Muscle layer of colon (tissue), 2 donors: ENCODE data around the gene TCFL5.

Experiments
- H3K27ac ChIP-seq: one replicate; pipeline ENCODE4 v1.7.0; 2013; ENCODE audit warnings: low read depth, mild to moderate bottlenecking, low read length, moderate library complexity
- H3K27me3 ChIP-seq, 2 donors: one replicate each; pipeline ENCODE4 v1.7.0; 2013; ENCODE audit warnings: low read length in 2 of 2, mild to moderate bottlenecking in 2 of 2; ENCODE audit not compliant: insufficient read depth in 2 of 2, control insufficient read depth in 1 of 2
- H3K36me3 ChIP-seq: one replicate; pipeline ENCODE4 v1.7.0; 2013; ENCODE audit warnings: mild to moderate bottlenecking, low read length; ENCODE audit not compliant: insufficient read depth
- H3K4me1 ChIP-seq: one replicate; pipeline ENCODE4 v1.7.0; 2013; ENCODE audit warnings: mild to moderate bottlenecking, low read length; ENCODE audit not compliant: insufficient read depth
- H3K4me3 ChIP-seq, 2 donors: one replicate each; pipeline ENCODE4 v1.7.0; 2013; ENCODE audit warnings: low read length in 2 of 2, low read depth in 1 of 2, mild to moderate bottlenecking in 1 of 2, moderate library complexity in 1 of 2
- H3K9ac ChIP-seq: one replicate; pipeline ENCODE4 v1.7.0; 2013; ENCODE audit warnings: low read length
- H3K9me3 ChIP-seq: one replicate; pipeline ENCODE4 v1.7.0; 2013; ENCODE audit warnings: mild to moderate bottlenecking, low read length
- donor health status: abdominal sarcoma.
- donor health status: Adenocarcinoma of cecum.

TCFL5 gene

DNA sequence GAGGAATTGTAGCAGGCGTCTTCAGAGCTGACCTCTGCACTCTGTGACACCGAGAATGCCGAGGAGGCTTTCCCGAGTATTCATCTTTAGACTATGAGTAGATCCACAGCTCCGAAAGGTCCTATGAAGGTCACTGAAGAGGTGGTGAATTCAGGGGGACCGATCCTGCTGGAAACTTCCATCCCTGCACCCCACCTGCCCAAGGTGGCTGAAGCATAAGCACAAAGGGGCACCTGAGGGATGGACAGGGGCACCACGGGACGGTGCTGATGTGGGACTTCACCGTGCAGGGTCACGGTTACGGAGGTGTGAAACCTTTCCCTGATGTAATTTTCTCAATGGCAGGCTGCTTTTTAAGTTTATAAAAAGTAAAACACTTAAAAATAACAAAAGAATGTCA lies 40.3 kb upstream of the TCFL5 start:
- no peaks in the 10 kb centered on the region for H3K27me3 ChIP-seq
- no peak overlapping the region for H3K27ac ChIP-seq
- no peak overlapping the region for H3K4me3 ChIP-seq
- no peak overlapping the region for H3K9ac ChIP-seq
- H3K9me3 ChIP-seq, result no peaks in the 10 kb centered on the region
- peaks cover 36% of the 10 kb centered on the region for H3K4me1 ChIP-seq
- peaks cover 58% of the 10 kb centered on the region for H3K36me3 ChIP-seq

GRCh38 chr20:62900692-62901584 lies 39.3 kb upstream of the TCFL5 start:
- H3K36me3 ChIP-seq, result peaks cover 48% of the 10 kb centered on the region
- H3K4me3 ChIP-seq, result no peak overlapping the region
- H3K9ac ChIP-seq, result no peak overlapping the region
- peaks cover 36% of the 10 kb centered on the region for H3K4me1 ChIP-seq
- H3K27ac ChIP-seq, result no peak overlapping the region
- H3K9me3 ChIP-seq, result no peaks in the 10 kb centered on the region
- no peaks in the 10 kb centered on the region for H3K27me3 ChIP-seq

GRCh38 chr20:62900052-62900691 lies 38.5 kb upstream of the TCFL5 start:
- Histone ChIP-seq H3K4me3 (peak overlapping the region in 1 of 2 donors; percentile 21), H3K9me3 (no peaks in the 10 kb centered on the region), H3K9ac (no peak overlapping the region), H3K27me3 (no peaks in the 10 kb centered on the region), H3K27ac (peak overlapping the region; percentile 19), H3K36me3 (peaks cover 42% of the 10 kb centered on the region), H3K4me1 (peaks cover 36% of the 10 kb centered on the region)

GRCh38 chr20:62899633-62900051 lies 38.0 kb upstream of the TCFL5 start:
- H3K27me3 ChIP-seq, result no peaks in the 10 kb centered on the region
- H3K27ac ChIP-seq, result peak overlapping the region; percentile 19
- no peak overlapping the region for H3K9ac ChIP-seq
- H3K4me1 ChIP-seq, result peaks cover 36% of the 10 kb centered on the region
- H3K36me3 ChIP-seq, result peaks cover 42% of the 10 kb centered on the region
- peak overlapping the region in 1 of 2 donors; percentile 21 for H3K4me3 ChIP-seq
- no peaks in the 10 kb centered on the region for H3K9me3 ChIP-seq

GRCh38 chr20:62898970-62899632 lies 37.5 kb upstream of the TCFL5 start:
- H3K27ac ChIP-seq, result peak overlapping the region; percentile 19
- H3K27me3 ChIP-seq, result no peaks in the 10 kb centered on the region
- H3K4me1 ChIP-seq, result peaks cover 36% of the 10 kb centered on the region
- no peaks in the 10 kb centered on the region for H3K9me3 ChIP-seq
- no peak overlapping the region for H3K4me3 ChIP-seq
- H3K9ac ChIP-seq, result no peak overlapping the region
- H3K36me3 ChIP-seq, result peaks cover 43% of the 10 kb centered on the region

DNA sequence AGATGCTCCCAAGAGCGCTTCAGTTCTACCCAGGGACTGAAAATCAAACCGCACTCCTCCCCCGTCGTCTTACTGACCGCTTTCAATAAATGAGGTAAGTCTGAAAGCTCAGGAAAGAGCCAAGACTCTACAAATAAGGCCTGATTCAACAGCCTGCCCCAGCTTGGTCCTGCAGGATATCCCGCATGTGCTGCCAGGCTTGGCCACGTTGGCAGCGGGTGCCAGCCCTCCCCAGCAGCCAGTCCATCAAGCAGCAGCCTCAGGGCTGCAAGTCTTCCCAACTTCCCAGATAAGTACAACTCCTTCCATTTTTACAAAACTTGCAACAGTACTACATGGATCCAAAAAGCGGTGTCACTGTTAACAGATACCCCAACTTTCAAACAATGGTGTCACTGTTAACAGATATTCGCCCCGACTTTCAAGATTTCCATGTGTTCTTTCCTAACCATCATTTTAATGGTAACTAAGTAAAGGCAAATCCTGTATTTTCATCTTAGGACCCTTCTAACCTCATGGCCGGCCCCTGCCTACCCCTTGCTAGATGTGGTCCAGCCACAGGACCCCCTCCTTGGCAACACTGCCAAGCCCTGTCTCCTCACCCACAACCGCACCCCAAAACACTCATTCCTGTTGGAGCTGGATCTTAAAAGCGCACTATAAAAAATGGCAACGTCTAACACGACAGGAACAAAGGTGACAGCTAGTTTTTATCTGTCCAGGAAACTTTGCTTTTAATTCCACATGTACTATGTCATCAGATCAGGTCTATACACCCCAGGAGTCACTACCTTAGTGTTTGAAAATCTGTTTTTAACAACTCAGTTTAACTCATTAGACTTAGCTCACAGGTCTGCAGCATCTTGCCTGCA lies 36.7 kb upstream of the TCFL5 start:
- Histone ChIP-seq H3K4me3 (no peak overlapping the region), H3K36me3 (peaks cover 43% of the 10 kb centered on the region), H3K9ac (no peak overlapping the region), H3K4me1 (peaks cover 36% of the 10 kb centered on the region), H3K9me3 (no peaks in the 10 kb centered on the region), H3K27ac (peak overlapping the region; percentile 19), H3K27me3 (no peaks in the 10 kb centered on the region)

GRCh38 chr20:62897666-62898065 lies 36.0 kb upstream of the TCFL5 start:
- Histone ChIP-seq H3K27me3 (no peaks in the 10 kb centered on the region), H3K9me3 (no peaks in the 10 kb centered on the region), H3K27ac (peak overlapping the region; percentile 74), H3K9ac (no peak overlapping the region), H3K36me3 (peaks cover 43% of the 10 kb centered on the region), H3K4me1 (peaks cover 36% of the 10 kb centered on the region), H3K4me3 (no peak overlapping the region)

GRCh38 chr20:62896526-62896925 lies 34.9 kb upstream of the TCFL5 start:
- peaks cover 36% of the 10 kb centered on the region for H3K4me1 ChIP-seq
- H3K27ac ChIP-seq, result no peak overlapping the region
- H3K27me3 ChIP-seq, result no peaks in the 10 kb centered on the region
- H3K9ac ChIP-seq, result no peak overlapping the region
- H3K4me3 ChIP-seq, result no peak overlapping the region
- H3K9me3 ChIP-seq, result no peaks in the 10 kb centered on the region
- peaks cover 43% of the 10 kb centered on the region for H3K36me3 ChIP-seq

DNA sequence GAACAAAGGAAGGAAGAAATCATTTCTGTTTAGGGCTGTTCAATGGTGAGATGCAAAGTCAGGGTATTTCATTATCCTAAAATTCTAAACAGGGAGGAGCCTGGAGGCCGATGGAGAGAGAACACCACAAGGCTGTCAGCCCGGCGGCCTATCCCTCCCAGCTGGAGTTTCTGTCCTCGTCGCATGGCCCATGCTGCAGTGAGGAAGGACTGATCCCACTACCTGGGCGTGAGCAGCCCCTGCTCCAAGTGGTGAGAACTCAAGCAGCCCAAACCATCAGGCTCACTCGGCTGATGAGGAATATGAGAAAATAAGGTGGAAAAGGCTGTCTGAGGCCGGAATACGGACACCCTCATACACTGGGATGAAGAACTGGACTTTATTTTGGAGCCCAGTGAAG lies 33.9 kb upstream of the TCFL5 start:
- Histone ChIP-seq H3K27ac (no peak overlapping the region), H3K36me3 (peaks cover 47% of the 10 kb centered on the region), H3K4me3 (no peak overlapping the region), H3K4me1 (peaks cover 34% of the 10 kb centered on the region), H3K27me3 (no peaks in the 10 kb centered on the region), H3K9me3 (no peaks in the 10 kb centered on the region), H3K9ac (no peak overlapping the region)

- peaks cover 21% of the 10 kb centered on the region for H3K4me1 ChIP-seq
- H3K9me3 ChIP-seq, result no peaks in the 10 kb centered on the region
- no peak overlapping the region for H3K27ac ChIP-seq
- H3K36me3 ChIP-seq, result peaks cover 60% of the 10 kb centered on the region
- no peak overlapping the region for H3K4me3 ChIP-seq
- no peak overlapping the region for H3K9ac ChIP-seq
- no peaks in the 10 kb centered on the region for H3K27me3 ChIP-seq
Observed at GRCh38 chr20:62894261-62894660, 32.6 kb upstream of the TCFL5 start.

GRCh38 chr20:62893700-62894099 lies 32.1 kb upstream of the TCFL5 start:
- peaks cover 65% of the 10 kb centered on the region for H3K36me3 ChIP-seq

More at GRCh38 chr20:62893700-62894099, 32.1 kb upstream of the TCFL5 start:
- Histone ChIP-seq H3K9me3 (no peaks in the 10 kb centered on the region), H3K27me3 (no peaks in the 10 kb centered on the region), H3K27ac (no peak overlapping the region), H3K4me1 (peaks cover 16% of the 10 kb centered on the region), H3K9ac (no peak overlapping the region), H3K4me3 (no peak overlapping the region)
